Hindlimb muscle (tissue), 1 donor: Measurements from ENCODE around the gene DRGX. TPM values are rescaled to one million over a fixed set of nuclear protein-coding genes. Genes with fewer than 3 reads are reported as not detected.

Experiments
- DNase-seq: peaks from one replicate; pipeline ENCODE4 v3.0.0-alpha.2; 2013
- polyA plus RNA-seq: library from polyadenylated mRNA; unstranded; fragments of 120-200 nt; gene quantifications from one replicate; pipeline ENCODE4 v1.2.1, GENCODE V29; 2013; ENCODE audit not compliant: insufficient read length

The DRGX gene
- polyA plus RNA-seq, 1 donor = not detected

DNA sequence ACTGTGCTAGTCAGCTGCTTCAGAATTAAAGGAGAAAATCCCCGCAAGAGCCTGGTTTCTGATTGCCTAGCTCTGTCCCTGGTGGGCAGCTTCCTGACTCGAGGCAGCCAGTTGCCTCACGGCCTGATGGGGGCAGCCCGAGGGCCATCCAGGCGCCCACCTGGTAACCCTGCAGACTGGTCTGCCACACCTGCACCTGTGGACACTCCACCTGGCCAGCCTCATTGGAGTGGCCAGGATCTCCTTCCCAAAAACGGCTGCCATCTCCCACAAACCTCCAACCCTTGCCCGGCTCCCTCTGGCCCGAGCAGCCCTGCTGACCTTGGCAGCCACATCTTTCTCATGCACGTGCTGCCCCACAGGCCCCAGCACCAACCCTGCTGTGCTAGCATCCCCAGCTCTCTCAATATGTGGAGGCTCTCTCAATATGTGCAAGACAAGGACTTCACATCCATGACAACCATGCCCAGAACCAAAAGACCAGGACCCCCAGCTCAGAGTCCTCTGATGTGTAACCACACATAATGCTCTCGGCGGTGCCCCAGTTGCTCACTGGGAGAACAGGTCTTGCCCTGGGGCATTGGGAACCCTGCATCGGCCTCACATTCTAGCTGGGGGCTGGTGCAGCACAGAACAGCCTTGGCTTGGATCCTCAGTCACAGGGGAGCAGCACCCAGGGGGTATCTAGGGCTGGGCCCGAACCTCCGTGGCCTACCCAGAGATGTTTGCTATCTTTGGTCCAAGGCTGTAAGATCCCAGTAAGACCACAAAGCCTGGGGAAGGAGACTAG is 14.6 kb downstream of the DRGX start:
- DNase-seq = no peak

DNA sequence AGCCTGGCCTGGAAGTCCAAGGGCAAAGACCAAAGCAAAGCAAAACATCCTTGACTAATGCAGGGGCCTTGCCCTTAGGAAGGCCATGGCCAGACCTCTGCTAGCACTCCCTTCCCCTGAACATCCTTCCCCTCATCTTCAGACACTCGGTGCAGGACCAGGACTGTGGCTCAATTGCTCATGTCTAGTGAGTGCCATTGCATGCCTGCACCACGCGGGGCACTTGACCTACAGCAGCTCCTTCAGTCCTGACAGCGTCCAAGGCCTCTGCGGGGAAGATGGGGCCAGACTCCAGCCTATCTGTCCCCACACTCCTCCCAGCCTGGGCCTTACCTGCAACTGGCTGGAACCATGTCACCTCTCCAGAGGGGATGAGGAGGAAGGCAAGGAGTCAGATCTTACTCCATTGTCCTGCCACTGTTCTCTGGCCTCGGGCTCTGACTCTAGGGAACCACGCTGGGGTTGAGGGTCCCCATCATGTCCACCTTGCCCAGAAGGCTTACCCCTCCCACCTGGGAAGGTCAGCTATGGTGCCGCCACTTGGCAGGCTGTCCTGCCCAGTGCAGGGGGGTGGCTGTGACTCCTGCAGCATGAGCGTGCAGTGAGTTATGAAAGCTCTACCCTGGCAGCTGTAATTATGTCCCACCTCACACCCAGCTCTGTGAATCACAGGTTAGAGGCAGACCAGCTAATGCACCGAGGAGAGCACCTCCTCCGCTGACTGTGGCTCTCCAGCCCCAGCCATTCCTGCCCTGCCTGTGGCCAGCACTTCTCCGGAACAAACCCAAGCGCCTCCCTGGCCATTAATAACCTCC is 16.1 kb downstream of the DRGX start:
- DNase-seq = no peak

DNA sequence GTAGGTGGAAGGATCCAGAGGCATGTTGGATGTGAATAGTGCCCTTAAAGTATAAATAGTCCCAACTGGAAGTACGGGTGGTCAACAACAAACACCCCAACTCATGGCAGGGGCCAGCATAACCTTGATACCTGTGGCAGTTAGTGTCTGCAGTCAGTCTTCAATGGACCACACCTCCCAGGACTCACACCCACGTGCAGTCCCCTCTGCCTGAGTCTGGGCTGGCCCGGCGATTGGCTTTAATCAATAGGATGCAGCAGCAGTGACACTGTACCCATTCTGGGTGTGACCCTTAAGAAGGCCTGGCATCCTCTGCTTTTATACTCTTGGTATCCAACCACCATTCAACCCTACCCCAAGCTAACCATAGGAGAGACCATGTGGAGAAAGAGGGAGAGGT is 18.6 kb downstream of the DRGX start:
- no peak for DNase-seq

DNA sequence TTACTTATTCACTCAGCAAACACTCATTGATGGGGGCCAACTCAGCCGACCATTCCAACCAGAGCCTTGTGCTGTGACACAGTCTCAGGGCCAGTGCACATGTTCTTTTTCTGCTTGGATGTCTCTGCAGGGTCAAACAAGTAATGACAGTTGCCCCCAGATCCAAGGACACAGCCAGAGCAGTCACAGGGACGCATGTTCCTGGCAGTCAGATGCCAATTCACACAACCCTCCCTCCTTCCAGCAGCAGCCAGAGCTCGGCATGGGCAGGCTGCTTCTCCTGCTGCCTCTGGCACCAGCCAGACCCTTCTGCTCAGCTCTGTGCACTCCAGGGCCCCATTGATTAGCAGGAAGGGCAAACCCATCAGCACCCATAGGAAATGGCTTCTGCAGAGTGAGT is 20.3 kb downstream of the DRGX start:
- no peak for DNase-seq

DNA sequence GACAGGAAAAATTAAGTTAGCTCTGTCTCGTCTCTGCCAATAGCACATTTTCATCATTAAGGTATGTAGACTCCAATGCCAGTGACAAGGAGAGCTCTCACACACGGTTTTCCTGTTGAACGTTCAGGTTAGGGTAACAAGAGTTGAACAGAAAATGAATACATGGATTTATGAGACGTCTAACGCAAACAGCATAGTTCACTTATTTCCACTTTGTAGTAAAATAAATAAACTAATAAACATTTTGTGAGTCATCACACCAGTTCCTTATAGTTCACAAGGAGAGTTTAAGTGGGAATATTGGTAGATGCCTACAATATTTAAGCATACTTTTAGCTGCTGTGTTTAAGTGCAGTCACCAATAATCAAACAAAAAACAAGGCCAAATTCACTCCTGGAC is 21.1 kb downstream of the DRGX start:
- DNase-seq = no peak

DNA sequence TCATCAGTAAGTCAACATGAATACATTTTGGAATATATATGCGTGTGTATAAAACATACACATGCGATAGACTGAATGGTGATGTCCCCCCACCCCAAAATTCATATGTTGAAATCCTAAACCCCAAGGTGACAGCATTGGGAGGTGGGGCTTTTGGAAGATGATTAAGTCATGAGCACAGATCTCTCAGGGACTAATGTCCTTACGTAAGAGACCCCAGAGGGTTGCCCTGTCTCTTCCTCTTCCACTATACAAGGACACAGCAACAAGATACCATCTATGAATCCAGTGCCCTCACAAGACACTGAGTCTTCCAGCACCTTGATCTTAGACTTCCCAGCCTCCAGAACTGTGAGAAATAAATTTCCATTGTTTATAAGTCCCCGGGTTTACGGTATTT is 22.5 kb downstream of the DRGX start:
- DNase-seq = no peak

DNA sequence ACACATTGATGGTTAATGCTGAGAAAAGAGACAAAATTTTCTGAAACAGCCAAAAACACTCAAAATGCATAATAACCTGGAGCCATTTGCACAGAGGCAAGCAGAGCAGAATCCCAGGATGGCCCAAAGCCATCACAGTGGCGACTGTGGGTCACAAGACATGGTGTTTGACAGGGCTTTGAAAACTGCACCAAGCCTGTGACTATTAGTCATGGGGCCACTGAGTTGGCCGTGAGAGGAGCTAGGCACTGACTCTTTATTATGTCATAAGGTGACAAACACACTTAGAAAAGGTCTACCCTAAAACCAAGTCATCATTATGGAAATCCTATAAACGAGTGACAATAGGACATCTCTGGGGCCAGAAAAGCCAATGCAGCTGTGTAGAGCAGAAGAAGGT is 23.9 kb downstream of the DRGX start:
- DNase-seq = no peak

DNA sequence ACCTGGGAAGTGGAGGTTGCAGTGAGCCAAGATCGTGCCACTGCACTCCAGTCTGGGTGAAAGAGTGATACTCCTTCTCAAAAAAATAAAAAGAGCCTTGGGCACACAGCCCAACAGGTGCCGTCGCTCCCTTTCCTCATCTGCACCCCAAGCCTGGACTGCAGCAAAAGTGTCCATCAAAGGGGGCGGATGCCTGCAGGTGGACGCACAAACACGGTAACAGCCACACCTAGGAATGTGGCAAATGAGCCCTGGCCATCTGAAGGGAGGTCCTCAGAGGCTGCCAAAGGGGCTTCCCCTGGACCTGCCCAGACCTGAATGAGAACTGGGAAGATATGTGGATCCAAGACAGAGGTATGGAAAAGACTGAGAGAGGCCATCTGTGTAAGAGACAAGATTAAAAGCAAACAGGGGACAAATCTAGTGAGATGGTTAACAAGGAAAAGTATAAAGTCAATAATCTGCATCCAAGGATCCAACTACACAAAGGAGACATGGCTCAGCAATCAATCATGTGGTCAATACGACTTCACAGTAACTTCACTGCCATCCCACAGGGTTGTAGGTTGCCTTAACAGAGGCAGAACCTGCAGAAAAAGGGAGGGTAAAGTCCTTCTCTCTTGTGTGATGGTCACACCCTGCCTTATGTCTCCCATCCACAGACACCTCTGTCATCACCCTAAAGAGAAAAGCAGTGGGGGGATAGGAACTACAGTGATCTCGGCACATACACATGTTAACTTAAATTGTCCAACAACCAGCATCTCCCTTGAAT is 25.4 kb downstream of the DRGX start:
- DNase-seq = no peak

DNA sequence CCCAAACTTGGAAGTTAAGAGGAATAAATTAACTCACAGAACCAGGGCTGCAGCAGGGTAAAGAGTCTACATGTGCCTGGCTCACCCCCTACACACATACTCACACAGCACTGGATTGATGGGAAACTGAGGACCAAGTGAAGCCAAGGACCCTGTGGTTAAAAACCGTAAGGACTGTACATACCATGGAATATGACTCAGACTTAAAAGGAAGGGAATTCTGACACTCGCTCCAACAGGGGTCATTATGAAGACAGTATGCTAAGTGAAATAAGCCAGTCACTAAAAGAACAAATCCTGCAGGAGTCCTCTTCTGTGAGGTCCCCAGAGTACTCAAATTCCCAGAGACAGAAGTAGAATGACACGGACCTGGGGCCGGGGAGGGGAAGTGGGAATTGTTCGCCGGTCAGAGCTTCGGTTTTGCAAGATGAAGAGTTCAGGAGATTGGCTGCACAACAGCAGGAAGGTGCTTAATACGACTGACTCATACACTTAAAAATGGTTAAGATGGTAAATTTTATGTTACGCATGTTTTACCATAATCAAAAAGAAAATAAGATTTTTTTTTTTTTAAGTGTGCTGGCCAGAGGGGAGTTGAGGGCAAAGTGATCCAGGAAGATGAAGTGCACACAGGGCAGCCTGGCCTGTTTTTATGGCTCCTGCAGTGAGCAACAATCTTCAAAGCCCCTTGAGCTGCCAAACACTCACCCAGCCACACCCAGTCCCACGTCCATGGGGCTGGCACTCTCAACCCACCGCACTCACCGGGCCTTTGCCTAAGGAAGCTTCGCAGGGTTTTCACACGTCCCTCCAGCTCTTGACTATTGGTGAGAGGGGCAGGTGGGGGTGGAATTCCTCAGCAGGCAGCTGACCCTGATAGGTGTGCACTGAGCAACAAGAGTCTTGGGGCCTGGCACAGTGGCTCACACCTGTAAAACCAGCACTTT is 26.4 kb downstream of the DRGX start:
- DNase-seq = no peak

DNA sequence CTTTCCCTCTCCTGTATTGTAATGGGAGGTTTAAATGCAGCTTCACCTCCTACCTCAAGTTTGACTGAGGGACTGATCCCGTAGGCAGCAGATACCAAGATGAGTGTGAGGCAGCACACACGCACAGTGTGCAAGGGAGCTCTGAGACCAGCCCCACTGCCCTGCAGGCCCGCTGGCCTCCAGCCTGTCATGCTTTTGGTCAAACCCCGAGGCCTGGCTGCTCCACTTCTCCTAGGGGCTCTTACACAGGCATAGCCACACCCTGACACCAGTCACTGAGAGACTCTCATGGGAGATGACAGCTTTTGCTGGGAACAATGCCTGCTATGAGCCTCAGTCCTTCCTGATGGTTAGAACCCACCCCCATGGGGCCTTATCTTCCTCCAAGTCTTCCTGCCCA is 27.6 kb downstream of the DRGX start:
- DNase-seq = no peak

DNA sequence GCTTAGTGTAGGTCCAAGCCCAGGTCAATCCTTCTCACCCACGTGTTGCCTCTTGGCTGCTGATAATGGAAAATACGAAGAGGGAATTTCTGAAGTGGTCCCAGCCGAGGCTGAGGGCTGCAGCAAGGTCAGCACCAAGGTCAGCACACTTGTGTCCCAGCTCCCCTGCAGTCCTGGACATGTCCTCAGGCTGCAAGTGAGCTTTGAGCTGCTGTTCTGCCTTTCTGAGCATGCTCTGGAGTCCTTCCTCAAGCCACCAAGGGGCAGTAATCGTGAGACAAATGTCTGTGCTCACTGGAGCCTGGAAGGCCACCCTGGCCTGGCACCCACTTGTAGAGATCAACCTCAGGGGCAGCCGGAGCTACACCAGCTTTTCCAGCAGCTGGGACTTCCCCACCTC is 28.3 kb downstream of the DRGX start:
- DNase-seq = no peak

DNA sequence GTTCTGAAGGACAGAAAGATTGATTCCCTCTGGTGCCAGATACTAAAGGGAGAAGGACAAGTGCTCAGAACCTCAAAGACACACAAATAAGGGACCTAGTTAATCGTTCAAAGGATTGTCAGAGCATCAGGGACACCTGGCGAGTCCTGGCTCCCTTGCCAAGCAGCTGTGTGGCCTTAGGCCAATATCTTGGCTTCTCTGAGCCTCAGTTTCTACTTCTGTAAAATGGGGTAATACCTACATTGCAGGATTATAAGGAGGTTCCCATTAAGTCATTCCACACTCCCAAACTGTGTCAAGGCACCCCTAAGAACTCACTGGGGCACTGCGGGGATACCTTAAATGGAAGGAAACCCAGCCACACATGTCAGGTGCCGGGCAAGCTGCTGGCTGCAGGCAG is 29.4 kb downstream of the DRGX start:
- no peak for DNase-seq

DNA sequence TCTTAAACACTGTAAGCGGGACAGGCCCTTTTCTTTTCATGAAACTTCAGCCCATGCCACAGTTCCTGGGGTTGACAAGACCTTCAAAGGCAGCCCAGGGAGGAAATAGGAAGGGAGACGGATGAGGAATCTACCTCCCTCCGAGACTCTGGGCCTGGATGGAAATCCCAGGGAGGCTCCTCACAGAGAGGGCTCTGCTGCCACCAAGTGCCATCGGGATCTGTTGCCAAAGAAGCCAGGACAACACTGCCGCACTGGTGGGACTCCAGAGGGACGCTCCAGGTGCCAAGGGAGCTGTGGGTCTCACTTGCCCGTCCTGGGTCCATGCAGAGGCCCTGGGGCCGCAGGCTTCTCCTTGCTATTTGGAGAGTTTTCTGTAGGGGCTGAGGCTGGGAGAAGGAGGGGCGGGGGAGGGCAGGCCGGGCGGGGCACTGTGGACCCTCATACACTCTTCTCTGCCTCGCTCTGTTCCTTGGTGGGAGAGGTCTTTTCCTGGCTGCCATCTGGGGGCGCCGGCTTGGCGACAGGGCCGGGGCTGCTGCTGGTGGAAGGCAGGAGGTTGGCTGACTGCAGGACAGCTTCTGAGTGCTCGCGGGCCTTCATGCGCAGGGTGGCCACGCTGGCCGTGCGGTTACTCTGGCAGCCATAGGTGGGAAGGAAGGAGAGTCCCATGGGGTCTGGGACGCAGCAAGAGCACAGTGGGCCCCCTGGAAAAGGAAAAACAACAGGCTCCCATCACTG is 30.0 kb downstream of the DRGX start:
- no peak for DNase-seq

DNA sequence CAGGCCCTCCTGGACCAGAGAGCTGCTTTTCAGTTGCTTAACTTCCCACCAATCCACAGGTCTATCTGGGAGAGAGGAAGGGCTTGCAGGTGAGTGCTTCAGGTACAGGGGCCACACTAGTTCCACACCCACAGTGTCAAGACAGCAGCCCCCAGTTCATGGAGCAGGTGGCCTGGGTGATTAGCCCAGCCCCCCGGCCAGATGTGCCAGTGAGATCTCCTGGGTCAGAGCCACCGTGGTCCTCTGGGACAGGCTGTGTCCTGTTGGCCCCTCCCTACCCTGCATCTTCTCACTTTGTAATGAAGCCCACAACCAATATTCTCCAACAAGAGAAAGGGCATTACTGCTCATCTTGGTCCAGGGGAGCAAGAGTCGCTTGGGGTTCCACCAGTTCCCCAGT is 30.6 kb downstream of the DRGX start:
- no peak for DNase-seq

DNA sequence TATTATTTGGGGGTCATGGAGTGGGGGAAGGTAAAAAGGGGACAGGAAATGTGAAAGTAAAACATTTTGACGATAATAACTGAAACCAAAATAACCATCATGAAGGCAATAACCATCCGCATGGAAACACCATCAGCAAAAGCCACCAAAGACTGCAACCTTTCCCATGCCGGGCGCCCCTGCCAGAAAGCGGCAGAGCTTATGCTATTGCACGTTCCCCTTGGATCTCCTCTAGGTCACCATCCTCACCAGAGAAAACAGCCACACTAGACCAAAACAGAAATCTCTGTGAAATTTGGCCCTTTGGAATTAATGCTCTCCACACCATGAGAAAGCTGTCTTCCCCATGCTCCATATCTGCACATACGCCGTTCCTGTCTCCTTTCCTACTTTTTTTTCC is 31.1 kb downstream of the DRGX start:
- DNase-seq = no peak

DNA sequence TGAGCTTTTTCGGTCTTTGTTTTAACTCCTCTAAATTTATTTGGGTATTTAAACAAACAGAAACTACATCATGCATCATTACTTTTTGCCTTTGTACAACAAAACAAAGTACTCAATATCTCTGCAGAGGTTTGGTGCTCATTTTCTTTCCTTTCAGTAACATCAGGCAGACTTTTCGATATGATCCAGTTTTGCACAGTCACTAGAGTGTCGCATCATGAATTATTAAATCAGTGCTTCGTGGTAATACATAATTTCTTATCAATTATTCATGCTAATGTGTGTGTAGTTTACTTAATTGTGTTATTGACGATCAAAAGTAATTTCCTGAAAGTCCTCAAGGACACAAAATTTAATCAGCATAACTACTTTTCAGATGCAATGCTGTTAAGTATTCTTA is 31.8 kb downstream of the DRGX start:
- no peak for DNase-seq

DNA sequence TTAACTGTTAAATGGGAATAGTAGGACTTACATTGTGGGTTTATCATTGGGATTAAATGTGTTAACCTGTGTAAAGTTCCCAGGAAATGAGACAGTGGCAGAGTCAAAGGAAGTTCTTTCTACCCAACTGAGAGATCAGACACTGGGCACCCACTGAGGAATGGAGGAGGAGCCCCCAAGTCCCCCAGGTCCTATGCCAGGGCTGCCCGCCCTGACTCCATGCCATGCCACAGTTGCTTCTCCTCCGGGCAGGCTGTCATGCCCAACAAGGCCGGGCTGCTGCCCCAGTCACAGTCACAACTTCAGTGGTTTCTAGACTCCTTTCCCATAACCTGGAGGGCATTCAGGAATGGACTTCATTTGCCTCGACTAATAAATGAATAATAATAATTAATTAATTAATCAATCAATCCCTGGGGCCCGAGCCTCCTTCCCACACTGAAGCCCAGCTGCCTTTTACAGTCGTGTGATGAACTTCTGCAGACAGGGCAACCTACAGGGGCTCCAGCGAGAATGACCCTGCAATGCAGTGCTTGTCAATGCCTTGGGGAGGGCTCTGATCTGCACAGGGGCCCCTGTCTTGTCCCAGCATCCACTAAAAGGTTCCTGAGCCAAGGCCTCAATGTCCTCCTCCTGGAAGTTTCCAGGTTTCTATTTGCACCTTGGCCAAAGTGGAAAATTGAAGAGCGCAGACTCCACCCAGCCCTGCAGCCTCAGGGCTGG is 32.4 kb downstream of the DRGX start:
- no peak for DNase-seq

DNA sequence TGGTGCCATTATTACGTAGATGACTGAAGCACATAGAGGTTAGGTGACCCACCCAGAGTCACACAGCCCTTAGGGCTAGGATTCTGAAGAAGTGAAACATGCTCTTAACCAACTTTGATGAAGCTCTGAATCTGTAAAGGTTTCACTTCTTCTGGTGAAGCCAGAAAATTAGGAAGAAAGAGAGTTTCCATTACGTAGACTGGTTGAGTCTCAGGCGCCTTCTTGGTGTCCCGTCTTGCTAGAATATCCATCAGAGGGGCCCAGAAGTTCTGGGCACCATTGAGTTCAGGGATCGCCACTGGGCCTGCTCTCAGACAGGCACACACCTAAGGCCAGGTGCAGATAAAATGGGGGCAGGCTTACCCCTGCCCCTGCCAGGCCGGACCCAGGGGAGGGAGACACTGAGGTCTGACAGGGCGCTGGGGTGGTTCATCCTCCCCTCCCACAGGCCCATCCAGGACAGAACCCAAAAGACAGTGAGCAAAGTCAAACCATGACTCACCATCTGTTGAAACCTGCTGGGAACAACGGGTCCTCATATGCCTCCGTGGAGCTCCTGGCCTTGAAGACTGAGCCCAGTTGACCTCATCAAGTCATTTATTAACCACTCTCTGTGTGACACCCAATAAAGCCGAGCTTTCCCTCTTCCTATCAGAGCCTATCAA is 33.2 kb downstream of the DRGX start:
- DNase-seq = no peak

DNA sequence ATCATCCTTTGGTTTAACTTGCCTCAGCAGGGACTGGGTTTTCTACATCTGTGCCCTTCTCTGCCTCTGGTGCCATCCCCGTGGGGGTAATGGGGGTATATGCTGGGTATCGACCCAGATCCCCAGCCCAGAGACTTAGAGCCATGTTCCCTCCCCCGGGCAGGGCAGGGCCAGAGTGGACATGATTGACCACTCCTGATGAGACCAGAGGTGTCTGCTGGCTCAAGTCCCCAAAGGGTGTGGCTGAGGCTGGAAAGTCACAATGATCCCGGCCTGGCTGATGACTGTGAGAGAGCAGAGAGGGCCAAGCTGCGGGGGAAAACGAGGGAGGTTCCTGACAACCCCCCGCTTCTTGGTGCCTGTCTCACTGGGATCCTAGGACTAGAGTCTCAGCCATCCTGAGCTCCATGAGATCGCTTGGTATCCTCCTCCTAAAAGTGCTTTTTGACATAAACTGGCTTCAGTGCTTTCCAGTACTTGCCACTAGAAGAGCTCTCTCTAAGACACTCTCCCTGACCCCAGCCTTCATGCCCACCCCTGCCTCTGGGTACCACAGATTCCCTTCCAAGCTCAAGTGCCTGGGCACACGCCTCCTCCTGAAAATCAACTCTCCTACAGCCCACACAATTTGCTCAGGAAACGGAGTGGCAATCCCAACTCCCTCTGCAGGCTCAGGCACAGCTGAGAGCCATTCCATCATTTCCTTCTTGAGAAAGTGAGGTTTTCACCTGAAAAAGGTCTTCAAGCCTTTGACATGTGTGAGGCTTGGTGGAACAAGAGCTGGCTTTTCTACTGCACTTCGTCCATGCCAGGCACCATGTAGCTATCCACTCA is 33.9 kb downstream of the DRGX start:
- no peak for DNase-seq
